HG03565 (cell line): Measurements from ENCODE around the gene ZCCHC14.

Source experiments
- ATAC-seq: cut with Tn5 transposase; IDR thresholded peaks from one replicate; pipeline ENCODE4 v1.9.1; 2021; ENCODE audit warnings: mild to moderate bottlenecking, moderate library complexity; ENCODE audit not compliant: unreplicated experiment

The ZCCHC14 gene

GRCh38 chr16:87492721-87493607 is at the start of gene ZCCHC14:
TSS of gene ZCCHC14 (minus strand) at chr16:87493024. CDS start at chr16:87492238, 786 bp downstream.
- ATAC-seq = peak; percentile 73

GRCh38 chr16:87541872-87542234 is 49.0 kb upstream of the ZCCHC14 start:
- no peak for ATAC-seq

- ATAC-seq = no peak
Observed at GRCh38 chr16:87541147-87541871, 48.5 kb upstream of the ZCCHC14 start.

- no peak for ATAC-seq
Observed at GRCh38 chr16:87540897-87541146, 48.0 kb upstream of the ZCCHC14 start.

- ATAC-seq = no peak
Observed at GRCh38 chr16:87540072-87540896, 47.5 kb upstream of the ZCCHC14 start.

GRCh38 chr16:87539113-87539512 is 46.3 kb upstream of the ZCCHC14 start:
- no peak for ATAC-seq

GRCh38 chr16:87538594-87538993 is 45.8 kb upstream of the ZCCHC14 start:
- no peak for ATAC-seq

- ATAC-seq = no peak
Observed at GRCh38 chr16:87538160-87538559, 45.3 kb upstream of the ZCCHC14 start.

GRCh38 chr16:87536795-87537142 is 43.9 kb upstream of the ZCCHC14 start:
- ATAC-seq = no peak

- ATAC-seq = no peak
Observed at GRCh38 chr16:87535855-87536794, 43.3 kb upstream of the ZCCHC14 start.

- ATAC-seq = no peak
Observed at GRCh38 chr16:87535457-87535854, 42.6 kb upstream of the ZCCHC14 start.

GRCh38 chr16:87534751-87535150 is 41.9 kb upstream of the ZCCHC14 start:
- ATAC-seq = no peak

GRCh38 chr16:87534030-87534653 is 41.3 kb upstream of the ZCCHC14 start:
- no peak for ATAC-seq

- ATAC-seq = no peak
Observed at GRCh38 chr16:87533061-87533460, 40.2 kb upstream of the ZCCHC14 start.

GRCh38 chr16:87531418-87531817 is 38.6 kb upstream of the ZCCHC14 start:
- ATAC-seq = no peak

- no peak for ATAC-seq
Observed at GRCh38 chr16:87528690-87529579, 36.1 kb upstream of the ZCCHC14 start.

- ATAC-seq = no peak
Observed at GRCh38 chr16:87527055-87527724, 34.4 kb upstream of the ZCCHC14 start.

- ATAC-seq = no peak
Observed at GRCh38 chr16:87526238-87526947, 33.6 kb upstream of the ZCCHC14 start.
